Fibroblast of upper back skin (primary cell): Measurements from ENCODE around the gene MIB1.

Experiments used
- DNase-seq: peaks from one replicate; pipeline ENCODE4 v3.0.0-alpha.2; 2013

MIB1 gene

GRCh38 chr18:21820811-21821143 is 80.2 kb downstream of the MIB1 start:
- no peak for DNase-seq

GRCh38 chr18:21823848-21824247 is 83.3 kb downstream of the MIB1 start:
- DNase-seq: no peak

- peak; percentile 18 for DNase-seq
These were observed 85.6 kb downstream of the MIB1 start for GRCh38 chr18:21826196-21826595.

- DNase-seq: no peak
These were observed 86.2 kb downstream of the MIB1 start for GRCh38 chr18:21826641-21827302.

GRCh38 chr18:21830532-21830931 is 89.9 kb downstream of the MIB1 start:
- DNase-seq: no peak

GRCh38 chr18:21831413-21831831 is 90.8 kb downstream of the MIB1 start:
- DNase-seq: peak; percentile 44

- no peak for DNase-seq
These were observed 93.2 kb downstream of the MIB1 start for GRCh38 chr18:21833604-21834298.

- no peak for DNase-seq
These were observed 93.7 kb downstream of the MIB1 start for GRCh38 chr18:21834299-21834660.

GRCh38 chr18:21841570-21841969 is 101.0 kb downstream of the MIB1 start:
- DNase-seq: no peak

- no peak for DNase-seq
These were observed 102.7 kb downstream of the MIB1 start for GRCh38 chr18:21843341-21843740.

GRCh38 chr18:21851327-21851961 is 110.9 kb downstream of the MIB1 start:
- peak; percentile 3 for DNase-seq

GRCh38 chr18:21853016-21853415 is 112.4 kb downstream of the MIB1 start:
- DNase-seq: peak; percentile 63

GRCh38 chr18:21853775-21854552 is 113.4 kb downstream of the MIB1 start:
- no peak for DNase-seq

GRCh38 chr18:21855432-21855831 is 114.8 kb downstream of the MIB1 start:
- no peak for DNase-seq

- DNase-seq: no peak
These were observed 117.3 kb downstream of the MIB1 start for GRCh38 chr18:21857871-21858270.

- DNase-seq: no peak
These were observed 118.0 kb downstream of the MIB1 start for GRCh38 chr18:21858544-21858943.

GRCh38 chr18:21864386-21864785 is 123.8 kb downstream of the MIB1 start:
- no peak for DNase-seq

GRCh38 chr18:21865043-21865442 is 124.5 kb downstream of the MIB1 start:
- DNase-seq: no peak

GRCh38 chr18:21868770-21869169 is 128.2 kb downstream of the MIB1 start:
- DNase-seq: no peak

- DNase-seq: no peak
These were observed 149.0 kb downstream of the MIB1 start for GRCh38 chr18:21889570-21889969.

GRCh38 chr18:21894619-21895367 is 154.2 kb downstream of the MIB1 start:
- no peak for DNase-seq

GRCh38 chr18:21896732-21897336 is 156.2 kb downstream of the MIB1 start:
- no peak for DNase-seq
